HG02798 (cell line): ENCODE data around the gene MTA2.
"Not testable (repeated sequence)": the region's sequence is repeated elsewhere in the genome, so short reads cannot be mapped to it uniquely, and the experiment has no call there.

ENCODE experiments used
- ATAC-seq: cut with Tn5 transposase; IDR thresholded peaks from one replicate; pipeline ENCODE4 v1.9.1; 2021; ENCODE audit warnings: mild to moderate bottlenecking; ENCODE audit not compliant: unreplicated experiment, poor library complexity

MTA2 gene

GRCh38 chr11:62570903-62571302 is 30.8 kb downstream of the MTA2 start:
- ATAC-seq, result not testable (repeated sequence)

DNA sequence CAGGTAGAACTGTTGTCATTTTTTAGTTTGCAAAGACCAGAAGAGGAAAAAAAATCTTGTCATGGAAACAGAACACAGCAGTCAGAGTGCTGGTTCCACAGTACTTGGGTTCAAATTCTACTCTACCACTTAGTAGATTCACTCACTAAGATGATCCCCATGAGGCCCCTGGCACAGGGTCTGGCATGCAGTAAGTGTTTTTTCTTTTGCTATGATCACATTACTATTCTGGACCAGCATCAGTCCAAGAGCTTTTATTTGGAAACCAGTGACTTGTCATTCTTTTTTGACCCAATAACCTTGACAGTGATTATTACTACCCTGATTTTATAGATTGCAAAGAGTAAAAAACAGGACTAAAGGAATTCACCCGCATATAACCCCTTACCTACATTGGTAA is 32.1 kb downstream of the MTA2 start:
- ATAC-seq, result no peak

DNA sequence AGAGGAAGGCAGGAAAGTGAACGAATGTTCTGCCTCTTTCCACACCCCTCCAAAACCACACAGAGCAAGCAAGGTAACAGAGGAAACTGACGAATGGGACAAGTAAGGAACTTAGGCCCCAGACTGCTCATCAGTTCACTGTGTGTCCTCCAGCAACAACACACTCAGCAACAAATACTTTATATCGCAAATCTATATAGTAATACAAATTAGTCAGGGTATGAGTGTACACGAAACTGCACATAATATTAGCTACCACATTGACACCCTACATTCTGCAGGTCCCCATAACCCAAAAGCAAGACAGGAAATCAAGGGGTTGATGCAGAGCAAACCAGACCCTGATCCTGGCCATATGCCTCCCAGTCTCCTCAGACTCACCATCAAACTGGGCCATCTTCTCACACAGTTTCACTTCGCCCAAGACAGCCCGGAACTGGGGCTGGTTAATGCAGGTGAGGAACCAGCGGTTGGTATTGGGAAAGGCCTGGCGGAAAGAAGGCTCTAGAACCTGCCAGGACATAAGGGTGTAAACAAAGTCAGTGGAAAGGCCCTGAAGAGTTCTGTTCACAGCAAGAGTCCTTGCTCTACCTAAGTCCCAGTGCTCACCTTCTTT is 34.5 kb downstream of the MTA2 start:
- no peak for ATAC-seq

- ATAC-seq, result no peak
These were observed 35.4 kb downstream of the MTA2 start for GRCh38 chr11:62566247-62566646.

GRCh38 chr11:62565100-62565802 is 36.4 kb downstream of the MTA2 start:
- ATAC-seq, result no peak

- ATAC-seq, result not testable (repeated sequence)
These were observed 39.9 kb downstream of the MTA2 start for GRCh38 chr11:62561677-62562230.

- no peak for ATAC-seq
These were observed 41.0 kb downstream of the MTA2 start for GRCh38 chr11:62560566-62561103.

DNA sequence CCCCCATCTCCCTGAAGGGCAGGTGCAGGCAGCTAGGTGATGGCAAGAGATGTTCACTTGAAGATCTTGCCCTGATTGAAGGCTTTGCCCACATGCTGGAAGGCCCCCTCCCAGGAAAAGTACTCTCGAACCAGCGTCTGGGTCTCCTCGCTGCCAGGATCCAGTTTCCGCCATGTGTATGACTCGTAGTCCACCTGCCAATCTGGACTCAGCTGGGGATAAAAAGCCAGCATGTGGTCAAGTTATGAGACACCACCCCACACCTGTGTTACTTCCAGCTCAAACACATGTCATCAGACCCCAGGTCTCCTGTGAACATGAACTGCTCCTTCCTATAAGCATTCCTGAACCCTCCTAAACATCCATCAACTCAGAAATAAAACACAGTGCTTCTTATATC is 42.0 kb downstream of the MTA2 start:
- not testable (repeated sequence) for ATAC-seq

DNA sequence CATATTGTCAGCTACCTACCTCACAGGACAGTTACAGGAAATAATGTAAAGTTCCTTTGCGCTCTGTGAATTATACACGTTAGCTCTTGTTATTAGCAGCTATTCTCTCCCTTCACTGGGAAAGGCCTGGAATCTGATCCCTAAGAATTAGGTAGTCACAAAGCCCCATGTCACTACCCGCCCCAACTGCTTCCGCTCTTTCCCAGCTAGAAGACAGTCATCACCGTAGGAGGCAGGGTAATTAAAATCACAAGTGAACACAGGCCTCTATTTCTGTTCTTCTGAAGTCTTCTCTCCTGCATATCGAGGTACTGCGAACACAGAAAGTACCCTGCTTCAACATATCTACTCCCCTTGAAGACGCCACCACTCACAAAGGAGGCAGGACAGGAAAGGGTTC is 42.5 kb downstream of the MTA2 start:
- ATAC-seq, result no peak

- ATAC-seq, result no peak
These were observed 43.0 kb downstream of the MTA2 start for GRCh38 chr11:62558669-62559068.

DNA sequence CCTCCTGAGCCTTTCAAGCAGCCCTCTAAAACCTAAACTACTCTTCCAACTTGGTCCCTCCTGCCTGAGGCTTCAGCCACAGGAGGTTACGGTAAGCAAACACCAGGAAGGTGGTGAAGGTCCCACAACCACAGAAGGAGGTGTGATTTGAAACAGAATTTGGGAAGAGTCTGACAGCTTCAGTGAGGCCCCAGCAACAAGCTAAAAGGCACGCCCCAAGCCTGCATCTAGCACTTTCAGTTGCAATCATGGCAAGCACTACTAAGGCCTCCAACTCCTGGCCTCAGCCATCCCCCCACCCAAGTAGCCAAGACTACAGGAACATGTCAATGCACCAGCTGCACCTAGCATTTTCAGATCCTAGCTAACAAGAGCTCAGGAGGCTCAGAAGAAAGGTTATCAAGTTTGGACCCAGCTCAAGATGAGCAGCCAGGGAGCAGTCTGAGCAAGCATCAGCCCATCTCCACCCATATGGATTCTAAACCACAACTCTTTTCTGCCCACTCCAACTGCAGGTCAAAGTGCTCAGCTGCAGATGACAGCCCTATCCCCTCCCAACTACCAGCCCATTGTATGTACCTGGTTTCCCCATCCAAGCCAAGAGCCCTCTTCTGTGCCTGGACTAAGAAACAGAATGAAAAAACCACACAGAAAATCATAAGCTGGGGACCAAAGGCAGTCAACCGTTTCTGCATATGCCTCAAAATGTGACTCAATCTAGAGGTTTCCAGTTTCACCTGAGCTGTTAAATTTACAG is 44.6 kb downstream of the MTA2 start:
- ATAC-seq, result peak; percentile 22

GRCh38 chr11:62556108-62556874 is 45.4 kb downstream of the MTA2 start:
- peak; percentile 41 for ATAC-seq

- peak; percentile 33 for ATAC-seq
These were observed 46.1 kb downstream of the MTA2 start for GRCh38 chr11:62555464-62556107.

GRCh38 chr11:62554387-62555167 is 47.1 kb downstream of the MTA2 start:
- no peak for ATAC-seq

DNA sequence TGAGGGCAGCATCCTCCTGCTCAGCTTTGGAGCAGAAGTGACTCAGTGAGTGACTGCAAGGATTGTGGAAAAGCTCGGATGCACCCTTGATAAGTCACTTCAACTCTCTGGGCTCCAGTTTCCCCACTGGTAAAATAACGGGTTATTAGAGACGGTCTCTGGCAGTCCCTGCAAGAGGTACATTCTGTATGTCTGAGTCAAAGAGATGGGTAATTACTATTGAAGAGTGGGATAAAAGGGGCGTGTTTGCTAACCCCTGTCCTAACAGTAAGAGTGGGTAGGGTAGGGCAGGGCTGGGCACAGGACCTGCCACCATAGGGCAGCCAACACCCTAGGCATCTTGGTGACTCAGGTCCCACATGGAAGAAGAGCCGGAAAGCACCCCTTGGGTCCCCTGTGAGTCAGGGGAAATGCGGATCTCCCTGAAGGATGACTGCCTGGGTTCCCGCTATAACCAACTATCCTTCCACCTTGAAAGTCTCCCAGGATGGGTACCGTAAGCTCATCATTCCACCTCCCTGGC is 47.8 kb downstream of the MTA2 start:
- no peak for ATAC-seq

DNA sequence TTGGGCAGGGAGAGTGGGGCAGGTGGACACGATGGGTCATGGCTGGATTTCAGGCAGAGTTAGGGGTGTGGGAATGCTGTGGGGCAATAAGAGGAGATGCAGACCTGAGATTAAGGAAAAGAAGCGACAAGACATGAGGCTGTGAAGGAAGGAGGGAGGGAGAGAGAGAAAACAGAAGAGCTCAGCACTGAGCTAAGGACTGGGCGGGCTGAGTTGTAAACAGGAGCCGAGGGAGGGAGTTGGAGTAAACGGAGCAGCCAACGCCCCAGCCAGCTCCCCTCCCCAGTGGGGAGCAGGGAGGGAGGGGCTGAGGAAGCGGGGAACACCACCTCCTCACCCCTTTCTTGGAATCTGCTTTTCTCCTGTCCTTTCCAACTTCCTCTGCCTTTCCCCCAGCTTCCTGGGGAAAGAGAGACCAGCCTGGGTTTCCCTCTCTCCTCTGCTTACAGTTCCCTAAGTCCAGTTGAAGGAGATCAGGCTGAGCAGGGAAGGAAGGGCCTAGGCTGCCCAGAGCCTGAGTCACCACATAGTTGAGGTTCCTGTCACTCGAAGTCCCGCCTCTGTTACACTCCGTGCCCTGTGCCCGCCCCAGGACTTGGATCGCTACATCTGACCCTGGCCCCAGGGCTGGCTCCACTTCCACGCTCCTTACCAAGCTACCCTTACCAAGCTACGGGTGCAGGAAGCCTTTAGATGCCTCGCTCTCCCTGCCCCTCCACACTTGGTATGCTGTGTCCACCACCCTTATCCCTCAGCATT is 48.4 kb downstream of the MTA2 start:
- no peak for ATAC-seq

DNA sequence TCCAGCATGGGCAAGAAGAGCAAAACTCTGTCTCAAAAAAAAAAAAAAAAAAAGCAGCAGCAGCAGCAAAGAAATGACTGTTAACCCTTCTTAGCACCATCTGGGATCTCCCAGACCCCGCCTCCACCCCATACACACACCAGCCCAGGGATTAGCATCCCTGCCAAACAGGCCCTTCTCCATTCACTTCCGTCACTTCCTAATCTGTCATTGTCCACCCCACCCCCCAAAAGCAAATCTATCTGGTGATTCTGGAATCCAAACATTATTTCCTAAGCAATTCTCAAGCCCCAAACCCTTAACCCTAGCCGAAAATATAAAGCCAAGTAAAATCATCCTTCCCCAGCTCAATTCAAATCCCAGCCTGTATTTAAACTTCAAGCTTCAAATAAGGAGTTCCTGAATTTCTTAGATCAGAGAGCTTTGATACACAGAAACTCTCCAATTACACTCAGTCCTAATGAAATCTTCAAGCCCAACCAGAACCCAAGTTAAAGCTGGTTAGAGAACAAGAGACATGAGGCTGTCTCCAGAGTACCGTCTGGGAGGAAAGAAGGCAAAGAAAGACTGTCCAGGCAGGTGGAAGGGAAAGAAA is 49.1 kb downstream of the MTA2 start:
- no peak for ATAC-seq

DNA sequence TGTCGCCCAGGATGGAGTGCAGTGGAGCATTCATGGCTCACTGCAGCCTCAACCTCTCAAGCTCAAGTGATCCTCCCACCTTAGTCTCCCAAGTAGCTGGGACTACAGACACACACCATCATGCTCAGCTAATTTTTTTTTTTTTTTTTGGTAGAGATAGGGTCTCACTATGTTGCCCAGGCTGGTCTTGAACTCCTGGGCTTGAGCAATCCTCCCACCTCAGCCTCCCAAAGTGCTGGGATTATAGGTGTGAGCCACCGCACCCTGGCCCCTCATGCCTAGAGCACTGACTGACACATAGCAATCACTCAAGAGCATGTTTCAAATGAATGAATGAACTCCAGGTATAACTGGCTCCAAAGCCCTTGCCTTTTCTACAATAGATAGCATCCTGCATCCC is 51.2 kb downstream of the MTA2 start:
- ATAC-seq, result not testable (repeated sequence)
